Parathyroid adenoma (tissue), 2 donors: ENCODE data around the gene ANKRD6.
"Not testable (repeated sequence)": the region's sequence is repeated elsewhere in the genome, so short reads cannot be mapped to it uniquely, and the experiment has no call there.

Experiments used
- H2AFZ ChIP-seq: fragments of 300-600 bp; sonication (generic); one replicate; pipeline ENCODE4 v1.7.0; 2017; ENCODE audit warnings: antibody characterized with exemption, mild to moderate bottlenecking
- H3K27ac ChIP-seq: fragments of 300-600 bp; sonication (generic); one replicate; pipeline ENCODE4 v1.7.0; 2017
- H3K27me3 ChIP-seq: fragments of 300-600 bp; sonication (generic); one replicate; pipeline ENCODE4 v1.7.0; 2017; ENCODE audit warnings: low read length; ENCODE audit not compliant: control insufficient read depth, insufficient read depth
- H3K36me3 ChIP-seq: fragments of 300-600 bp; sonication (generic); one replicate; pipeline ENCODE4 v1.7.0; 2017; ENCODE audit warnings: low read length; ENCODE audit not compliant: control insufficient read depth, insufficient read depth
- H3K4me1 ChIP-seq: fragments of 300-600 bp; sonication (generic); one replicate; pipeline ENCODE4 v1.7.0; 2017; ENCODE audit warnings: control low read depth
- H3K4me2 ChIP-seq: fragments of 300-600 bp; sonication (generic); one replicate; pipeline ENCODE4 v1.7.0; 2017; ENCODE audit warnings: low read length
- H3K4me3 ChIP-seq: fragments of 300-600 bp; sonication (generic); one replicate; pipeline ENCODE4 v1.7.0; 2017; ENCODE audit warnings: low read depth, low read length
- H3K79me2 ChIP-seq: fragments of 300-600 bp; sonication (generic); one replicate; pipeline ENCODE4 v1.7.0; 2017; ENCODE audit warnings: control low read depth
- H3K9ac ChIP-seq: fragments of 300-600 bp; sonication (generic); one replicate; pipeline ENCODE4 v1.7.0; 2017; ENCODE audit warnings: mild to moderate bottlenecking
- H3K9me3 ChIP-seq: fragments of 300-600 bp; sonication (generic); one replicate; pipeline ENCODE4 v1.7.0; 2017; ENCODE audit warnings: low read length; ENCODE audit not compliant: control insufficient read depth
- TF ChIP-seq, protein P1 (sequence below): fragments of 300-600 bp; sonication (generic); IDR thresholded peaks from one replicate; pipeline ENCODE4 v1.7.0; 2017; ENCODE audit warnings: antibody characterized with exemption, mild to moderate bottlenecking
- donor health status: primary hyperparathyroidism.

ANKRD6 gene

DNA sequence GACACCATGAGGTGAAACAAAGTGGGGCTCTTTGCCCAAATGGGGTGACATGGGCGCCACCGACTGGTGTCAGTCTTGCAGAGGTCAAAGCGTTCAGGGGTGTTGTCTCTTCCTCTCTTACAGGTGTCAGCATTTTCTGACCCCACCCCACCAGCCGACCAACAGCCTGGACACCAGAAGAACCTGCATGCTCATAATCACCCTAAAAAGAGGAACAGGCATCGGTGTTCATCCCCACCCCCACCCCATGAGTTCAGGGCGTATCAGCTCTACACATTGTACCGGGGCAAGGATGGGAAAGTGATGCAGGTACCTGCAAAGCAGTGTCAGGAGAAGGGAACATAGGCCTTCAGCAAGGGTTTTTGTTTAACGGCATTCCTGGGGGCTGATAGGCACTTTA, 190.8 kb downstream of the ANKRD6 start:
- H3K4me3 ChIP-seq: no peak overlapping the region
- H3K27ac ChIP-seq: no peak overlapping the region
- H3K36me3 ChIP-seq: no peaks in the 10 kb centered on the region
- H3K4me2 ChIP-seq: no peak overlapping the region
- H2AFZ ChIP-seq: no peak overlapping the region
- no peaks in the 10 kb centered on the region for H3K9me3 ChIP-seq
- H3K4me1 ChIP-seq: no peaks in the 10 kb centered on the region
- no peak overlapping the region for H3K9ac ChIP-seq
- no peaks in the 10 kb centered on the region for H3K27me3 ChIP-seq
- H3K79me2 ChIP-seq: no peaks in the 10 kb centered on the region
- TF ChIP-seq, protein P1, sequence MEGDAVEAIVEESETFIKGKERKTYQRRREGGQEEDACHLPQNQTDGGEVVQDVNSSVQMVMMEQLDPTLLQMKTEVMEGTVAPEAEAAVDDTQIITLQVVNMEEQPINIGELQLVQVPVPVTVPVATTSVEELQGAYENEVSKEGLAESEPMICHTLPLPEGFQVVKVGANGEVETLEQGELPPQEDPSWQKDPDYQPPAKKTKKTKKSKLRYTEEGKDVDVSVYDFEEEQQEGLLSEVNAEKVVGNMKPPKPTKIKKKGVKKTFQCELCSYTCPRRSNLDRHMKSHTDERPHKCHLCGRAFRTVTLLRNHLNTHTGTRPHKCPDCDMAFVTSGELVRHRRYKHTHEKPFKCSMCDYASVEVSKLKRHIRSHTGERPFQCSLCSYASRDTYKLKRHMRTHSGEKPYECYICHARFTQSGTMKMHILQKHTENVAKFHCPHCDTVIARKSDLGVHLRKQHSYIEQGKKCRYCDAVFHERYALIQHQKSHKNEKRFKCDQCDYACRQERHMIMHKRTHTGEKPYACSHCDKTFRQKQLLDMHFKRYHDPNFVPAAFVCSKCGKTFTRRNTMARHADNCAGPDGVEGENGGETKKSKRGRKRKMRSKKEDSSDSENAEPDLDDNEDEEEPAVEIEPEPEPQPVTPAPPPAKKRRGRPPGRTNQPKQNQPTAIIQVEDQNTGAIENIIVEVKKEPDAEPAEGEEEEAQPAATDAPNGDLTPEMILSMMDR: no peak

DNA sequence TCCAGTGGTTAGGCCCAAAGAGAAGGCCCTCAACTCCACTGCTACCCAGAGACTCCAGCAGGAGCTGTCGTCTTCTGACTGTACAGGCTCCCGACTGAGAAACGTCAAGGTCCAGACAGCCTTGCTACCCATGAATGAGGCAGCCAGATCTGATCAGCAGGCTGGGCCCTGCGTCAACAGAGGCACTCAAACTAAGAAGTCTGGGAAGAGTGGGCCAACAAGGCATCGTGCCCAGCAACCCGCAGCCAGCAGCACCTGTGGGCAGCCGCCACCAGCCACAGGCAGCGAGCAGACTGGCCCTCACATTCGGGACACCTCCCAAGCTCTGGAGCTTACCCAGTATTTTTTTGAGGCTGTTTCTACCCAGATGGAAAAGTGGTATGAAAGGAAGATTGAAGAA, 197.5 kb downstream of the ANKRD6 start:
- H3K27me3 ChIP-seq: no peaks in the 10 kb centered on the region
- H3K4me3 ChIP-seq: no peak overlapping the region
- no peak overlapping the region for H3K27ac ChIP-seq
- H3K9me3 ChIP-seq: no peaks in the 10 kb centered on the region
- TF ChIP-seq, protein P1: no peak
- no peaks in the 10 kb centered on the region for H3K36me3 ChIP-seq
- no peaks in the 10 kb centered on the region for H3K79me2 ChIP-seq
- no peak overlapping the region for H3K9ac ChIP-seq
- H2AFZ ChIP-seq: no peak overlapping the region
- no peak overlapping the region for H3K4me2 ChIP-seq
- H3K4me1 ChIP-seq: no peaks in the 10 kb centered on the region

DNA sequence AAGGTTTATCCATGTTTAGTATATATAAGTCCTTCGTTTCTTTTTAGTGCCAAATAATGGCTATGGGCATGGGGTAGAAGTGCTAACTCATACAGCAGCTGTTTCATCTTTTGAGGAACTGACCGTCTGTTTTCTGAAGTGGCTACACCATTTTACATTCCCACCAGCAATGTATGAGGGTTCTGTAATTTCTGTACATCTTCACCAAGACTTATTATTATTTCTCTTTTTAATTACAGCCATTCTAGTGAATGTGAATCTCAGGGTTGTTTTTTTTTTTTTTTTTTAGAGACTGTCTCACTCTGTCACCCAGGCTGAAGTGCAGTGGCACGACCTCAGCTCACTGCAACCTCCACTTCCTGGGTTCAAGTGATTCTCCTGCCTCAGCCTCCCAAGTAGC, 203.5 kb downstream of the ANKRD6 start:
- not testable (repeated sequence) for H3K4me1 ChIP-seq, H3K9me3 ChIP-seq, H2AFZ ChIP-seq, H3K27me3 ChIP-seq, H3K4me3 ChIP-seq, H3K79me2 ChIP-seq, H3K36me3 ChIP-seq, H3K27ac ChIP-seq, H3K9ac ChIP-seq, H3K4me2 ChIP-seq

DNA sequence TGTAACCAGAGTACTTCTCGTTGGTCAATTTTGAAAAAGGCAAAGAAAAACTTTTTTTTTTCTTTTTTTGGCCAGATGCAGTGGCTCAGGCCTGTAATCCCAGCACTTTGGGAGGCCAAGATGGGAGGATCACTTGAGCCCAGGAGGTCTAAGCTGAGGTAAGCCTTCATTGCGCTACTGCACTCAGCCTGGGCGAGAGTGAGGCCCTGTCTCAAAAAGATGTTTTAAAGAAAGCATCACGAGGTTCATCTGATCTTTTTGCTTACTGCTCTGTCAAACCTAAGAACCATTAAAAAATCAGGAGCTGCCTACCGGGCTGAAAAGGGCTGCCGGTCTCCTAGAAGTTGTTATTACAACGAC, 205.0 kb downstream of the ANKRD6 start:
- H3K79me2 ChIP-seq: peaks cover 4% of the 10 kb centered on the region
- H3K27me3 ChIP-seq: no peaks in the 10 kb centered on the region
- H2AFZ ChIP-seq: peak overlapping the region; percentile 93
- peak overlapping the region; percentile 83 for H3K9ac ChIP-seq
- peaks cover 5% of the 10 kb centered on the region for H3K4me1 ChIP-seq
- TF ChIP-seq, protein P1: no peak
- H3K4me2 ChIP-seq: peak overlapping the region; percentile 59
- H3K27ac ChIP-seq: peak overlapping the region; percentile 94
- H3K4me3 ChIP-seq: peak overlapping the region; percentile 95
- no peaks in the 10 kb centered on the region for H3K36me3 ChIP-seq
- no peaks in the 10 kb centered on the region for H3K9me3 ChIP-seq

DNA sequence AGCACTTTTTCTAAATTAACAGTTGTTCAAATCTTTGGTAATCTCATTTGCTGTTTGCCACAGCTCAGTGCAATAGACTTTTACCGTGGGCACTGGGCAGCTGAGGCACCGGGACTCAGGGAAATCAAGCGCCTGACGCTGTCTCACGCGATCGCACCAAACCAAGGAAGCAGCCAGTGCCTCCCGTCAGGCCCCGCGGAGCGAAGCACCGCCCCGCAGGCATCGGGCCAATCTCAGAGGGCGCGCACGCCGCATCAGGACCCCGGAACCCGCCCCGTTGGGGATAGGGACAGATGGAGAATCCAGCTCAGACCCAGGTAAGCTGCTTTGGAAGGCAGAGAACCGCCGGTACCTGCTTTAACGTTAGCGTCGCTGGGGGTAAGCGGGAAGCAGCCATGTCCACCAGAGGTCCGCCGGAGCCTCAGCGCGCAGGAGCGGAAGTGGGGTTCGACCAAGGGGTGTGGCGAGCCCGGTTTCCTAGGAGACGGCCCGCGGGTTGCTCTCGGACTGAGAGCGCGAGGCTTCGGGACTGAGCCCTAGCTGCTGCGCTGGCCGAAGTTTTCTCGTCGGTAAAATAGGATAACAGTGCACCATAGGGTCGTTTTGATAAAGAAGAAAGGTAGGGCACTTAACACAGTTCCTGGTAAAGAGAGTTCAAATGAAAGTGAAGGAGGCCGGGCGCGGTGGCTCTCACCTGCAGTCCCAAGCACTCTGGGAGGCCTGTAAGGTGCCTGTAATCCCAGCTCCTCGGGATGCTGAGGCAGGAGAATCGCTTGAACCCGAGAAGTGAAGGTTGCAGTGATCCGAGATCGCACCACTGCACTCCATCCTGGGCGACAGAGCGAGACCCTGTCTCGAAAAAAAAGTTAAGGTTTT, 205.6 kb downstream of the ANKRD6 start, which contains the start of gene LYRM2:
TSS of gene LYRM2 (minus strand) at position 428 of the 876 bp plus-strand sequence. CDS start at position 397, 31 bp downstream.
- Histone ChIP-seq H3K36me3 (no peaks in the 10 kb centered on the region), H3K9me3 (no peaks in the 10 kb centered on the region), H3K9ac (peak within 1 kb of the TSS; percentile 83), H3K27ac (peak within 1 kb of the TSS; percentile 94), H3K4me2 (peak within 1 kb of the TSS; percentile 59), H3K79me2 (peaks cover 4% of the 10 kb centered on the region), H2AFZ (peak within 1 kb of the TSS; percentile 93), H3K4me1 (peaks cover 5% of the 10 kb centered on the region), H3K4me3 (peak within 1 kb of the TSS; percentile 95), H3K27me3 (no peaks in the 10 kb centered on the region)
- TF ChIP-seq, protein P1: no peak
